ENCODE data around the gene DHRS11. TPM values are rescaled to one million over a fixed set of nuclear protein-coding genes. Genes with fewer than 3 reads are reported as not detected.
"Not testable (repeated sequence)": the region's sequence is repeated elsewhere in the genome, so short reads cannot be mapped to it uniquely, and the experiment has no call there.

The DHRS11 gene
- total RNA-seq, 3 donors from 2014 or later (not counting 1 experiment from before 2014, with no cell fraction given) = 2.7 to 6.0 (median 4.9) TPM

DNA sequence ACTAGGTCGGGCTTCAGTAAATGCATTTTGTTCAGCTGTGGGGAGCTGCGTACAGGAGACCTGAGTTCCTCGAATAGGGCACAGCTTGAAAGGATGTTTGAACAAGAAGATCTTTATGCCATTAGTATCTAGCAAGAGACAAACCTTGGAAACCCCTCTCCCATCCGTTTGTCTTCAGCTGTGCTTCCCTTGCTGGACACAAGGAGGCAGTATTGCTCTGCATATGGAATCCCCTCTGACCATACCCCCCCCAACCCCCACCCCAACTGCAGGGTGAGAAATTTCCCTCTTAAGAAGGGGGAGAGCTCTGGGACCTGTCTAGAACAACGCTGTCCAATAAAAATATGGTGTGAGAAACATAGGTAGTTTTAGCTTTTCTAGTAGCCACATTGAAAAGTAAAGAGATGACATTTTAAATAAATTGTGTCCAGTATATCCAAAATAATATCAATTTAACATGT, 11.3 kb downstream of the DHRS11 start:
- Mint-ChIP-seq H3K27ac (peak overlapping the region in 1 of 2 donors; percentile 93), H3K9me3 (no peaks in the 10 kb centered on the region), H3K27me3 (ENCODE audit: low read depth in 2 of 2) (no peaks in the 10 kb centered on the region), H3K4me3 (peak overlapping the region; percentile 92), H3K36me3 (no peaks in the 10 kb centered on the region), H3K4me1 (peaks cover 36 to 44% of the 10 kb centered on the region in 2 donors)
- TF ChIP-seq, protein P1, sequence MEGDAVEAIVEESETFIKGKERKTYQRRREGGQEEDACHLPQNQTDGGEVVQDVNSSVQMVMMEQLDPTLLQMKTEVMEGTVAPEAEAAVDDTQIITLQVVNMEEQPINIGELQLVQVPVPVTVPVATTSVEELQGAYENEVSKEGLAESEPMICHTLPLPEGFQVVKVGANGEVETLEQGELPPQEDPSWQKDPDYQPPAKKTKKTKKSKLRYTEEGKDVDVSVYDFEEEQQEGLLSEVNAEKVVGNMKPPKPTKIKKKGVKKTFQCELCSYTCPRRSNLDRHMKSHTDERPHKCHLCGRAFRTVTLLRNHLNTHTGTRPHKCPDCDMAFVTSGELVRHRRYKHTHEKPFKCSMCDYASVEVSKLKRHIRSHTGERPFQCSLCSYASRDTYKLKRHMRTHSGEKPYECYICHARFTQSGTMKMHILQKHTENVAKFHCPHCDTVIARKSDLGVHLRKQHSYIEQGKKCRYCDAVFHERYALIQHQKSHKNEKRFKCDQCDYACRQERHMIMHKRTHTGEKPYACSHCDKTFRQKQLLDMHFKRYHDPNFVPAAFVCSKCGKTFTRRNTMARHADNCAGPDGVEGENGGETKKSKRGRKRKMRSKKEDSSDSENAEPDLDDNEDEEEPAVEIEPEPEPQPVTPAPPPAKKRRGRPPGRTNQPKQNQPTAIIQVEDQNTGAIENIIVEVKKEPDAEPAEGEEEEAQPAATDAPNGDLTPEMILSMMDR (IDR thresholded peaks at IDR 0.05) = peak; percentile 91
- H3K9me3 ChIP-seq (ENCODE audit: control insufficient read depth, insufficient read depth, low read length) = no peaks in the 10 kb centered on the region
- peak; percentile 48 to 89 for DNase-seq
- H3K4me3 ChIP-seq (ENCODE audit: low read length) = peak overlapping the region; percentile 96
- H3K4me1 ChIP-seq (ENCODE audit: control insufficient read depth, insufficient read depth, low read length) = peaks cover 28% of the 10 kb centered on the region
- H3K27ac ChIP-seq (ENCODE audit: low read length) = no peak overlapping the region
- 3% methylated on average over 5 of the region's 5 CpGs for WGBS (ENCODE audit: insufficient coverage)
- no peaks in the 10 kb centered on the region for H3K27me3 ChIP-seq (ENCODE audit: control insufficient read depth, insufficient read depth, low read length)
- intact Hi-C loops (cut with micrococcal nuclease) = loop anchor here (2.0 to 10.0 kb wide), 4 partner anchors 58 to 770 kb away; partner anchors contain the start of gene GGNBP2
- ATAC-seq = peak; percentile 51 to 58 (median 54)
- no peaks in the 10 kb centered on the region for H3K36me3 ChIP-seq (ENCODE audit: control insufficient read depth, insufficient read depth, low read length)

DNA sequence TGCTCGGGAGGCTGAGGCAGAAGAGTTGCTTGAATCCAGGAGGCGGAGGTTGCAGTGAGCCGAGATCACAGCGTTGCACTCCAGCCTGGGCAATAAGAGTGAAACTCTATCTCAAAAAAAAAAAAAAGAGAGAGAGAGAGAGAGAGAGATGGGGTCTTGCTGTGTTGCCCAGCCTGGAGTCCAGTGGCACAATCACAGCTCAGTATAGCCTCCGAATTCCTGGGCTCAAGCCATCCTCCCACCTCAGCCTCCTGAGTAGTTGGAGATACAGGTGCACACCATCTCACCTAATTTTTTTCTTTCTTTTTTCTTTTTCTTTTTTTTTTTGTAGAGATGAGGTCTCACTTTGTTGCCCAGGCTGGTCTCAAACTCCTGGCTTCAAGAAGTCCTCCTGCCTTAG, 13.3 kb downstream of the DHRS11 start:
- H3K27ac ChIP-seq (ENCODE audit: low read length); H3K4me3 ChIP-seq (ENCODE audit: low read length); H3K9me3 Mint-ChIP-seq; H3K36me3 Mint-ChIP-seq; DNase-seq; H3K27me3 ChIP-seq (ENCODE audit: control insufficient read depth, insufficient read depth, low read length); H3K27me3 Mint-ChIP-seq (ENCODE audit: low read depth in 2 of 2); ATAC-seq; H3K9me3 ChIP-seq (ENCODE audit: control insufficient read depth, insufficient read depth, low read length); H3K4me3 Mint-ChIP-seq; H3K36me3 ChIP-seq (ENCODE audit: control insufficient read depth, insufficient read depth, low read length): not testable (repeated sequence)
- WGBS (ENCODE audit: insufficient coverage) = 100% methylated on average over 5 of the region's 5 CpGs
- H3K4me1 Mint-ChIP-seq = peaks cover 36 to 54% of the 10 kb centered on the region in 2 donors
- peaks cover 37% of the 10 kb centered on the region for H3K4me1 ChIP-seq (ENCODE audit: control insufficient read depth, insufficient read depth, low read length)
- intact Hi-C loops (cut with micrococcal nuclease) = loop anchor here (10.0 kb wide), 1 partner anchor 60 kb away; the partner anchor contains the start of gene GGNBP2
- H3K27ac Mint-ChIP-seq = peak overlapping the region in 1 of 2 donors; percentile 11

DNA sequence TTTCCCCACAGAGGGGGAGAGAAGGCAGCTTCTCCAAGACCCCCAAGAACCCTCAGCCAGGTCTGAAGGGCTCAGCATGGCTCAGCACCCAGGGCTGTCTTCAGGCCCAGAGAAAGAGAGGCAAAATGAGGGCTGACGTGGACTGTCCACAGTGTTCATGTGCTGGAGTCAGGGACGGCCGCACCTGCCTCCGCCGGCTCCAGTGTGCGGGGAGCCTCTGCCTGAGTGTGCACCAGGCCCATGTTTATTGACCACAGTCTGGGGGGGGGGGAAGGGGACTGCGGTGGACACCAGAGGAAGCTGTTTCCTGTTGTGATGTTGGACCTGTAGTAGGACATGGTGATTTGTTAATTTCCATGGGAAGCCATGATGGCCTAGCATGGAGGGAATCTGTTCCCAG, 16.6 kb downstream of the DHRS11 start:
- H3K27me3 Mint-ChIP-seq (ENCODE audit: low read depth in 2 of 2) = no peaks in the 10 kb centered on the region
- no peaks in the 10 kb centered on the region for H3K9me3 Mint-ChIP-seq
- H3K4me1 ChIP-seq (ENCODE audit: control insufficient read depth, insufficient read depth, low read length) = peaks cover 12% of the 10 kb centered on the region
- H3K9me3 ChIP-seq (ENCODE audit: control insufficient read depth, insufficient read depth, low read length) = no peaks in the 10 kb centered on the region
- H3K4me1 Mint-ChIP-seq = peaks cover 18 to 33% of the 10 kb centered on the region in 2 donors
- DNase-seq (no peak), ATAC-seq (peak in 1 of 3 donors; percentile 15)
- H3K4me3 ChIP-seq (ENCODE audit: low read length) = no peak overlapping the region
- H3K36me3 Mint-ChIP-seq = no peaks in the 10 kb centered on the region
- H3K27ac Mint-ChIP-seq = peak overlapping the region in 1 of 2 donors; percentile 29
- H3K27me3 ChIP-seq (ENCODE audit: control insufficient read depth, insufficient read depth, low read length) = no peaks in the 10 kb centered on the region
- TF ChIP-seq, protein P1 (IDR thresholded peaks at IDR 0.05) = no peak
- WGBS (ENCODE audit: insufficient coverage) = 81% methylated on average over 7 of the region's 7 CpGs
- H3K4me3 Mint-ChIP-seq = no peak overlapping the region
- intact Hi-C loops (cut with micrococcal nuclease) = loop anchor here (10.0 kb wide), 1 partner anchor 63 kb away; the partner anchor contains the start of gene GGNBP2
- no peaks in the 10 kb centered on the region for H3K36me3 ChIP-seq (ENCODE audit: control insufficient read depth, insufficient read depth, low read length)
- no peak overlapping the region for H3K27ac ChIP-seq (ENCODE audit: low read length)

DNA sequence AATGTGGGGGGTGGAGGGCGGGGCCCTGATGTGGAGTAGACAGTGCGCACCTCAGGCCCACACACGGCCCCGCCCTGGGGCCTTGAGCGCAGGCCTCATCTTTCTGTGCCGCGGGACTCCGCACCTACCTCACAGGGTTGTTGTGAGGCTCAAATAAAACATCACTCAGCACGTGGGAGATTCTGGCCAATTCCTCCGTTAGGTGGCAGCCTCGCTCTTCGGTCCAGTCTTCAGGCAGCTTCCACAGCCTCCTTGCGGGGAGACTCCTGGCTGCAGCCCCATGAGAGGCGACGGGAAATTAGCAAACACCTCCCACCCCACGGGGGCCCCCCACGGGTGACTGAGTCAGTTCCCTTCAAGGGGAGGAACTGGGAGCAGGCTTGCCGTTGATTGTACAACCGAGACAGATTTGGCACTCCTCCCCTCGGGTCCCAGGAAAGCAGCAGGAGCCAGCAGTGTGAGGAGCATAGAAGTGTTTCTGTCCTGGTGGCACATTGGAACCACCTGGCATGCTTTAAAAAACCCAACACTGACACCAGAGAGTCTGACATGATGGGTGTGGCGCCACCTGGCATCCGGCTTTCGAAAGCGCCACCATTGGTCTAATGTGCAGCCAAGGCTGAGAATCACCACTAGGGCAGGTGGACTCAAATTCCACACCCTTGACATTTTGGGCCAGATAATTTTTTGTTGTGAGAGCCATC, 17.3 kb downstream of the DHRS11 start:
- Mint-ChIP-seq H3K27ac (no peak overlapping the region), H3K36me3 (no peaks in the 10 kb centered on the region), H3K4me1 (peaks cover 16 to 31% of the 10 kb centered on the region in 2 donors), H3K4me3 (peak overlapping the region; percentile 21), H3K9me3 (no peaks in the 10 kb centered on the region), H3K27me3 (ENCODE audit: low read depth in 2 of 2) (no peaks in the 10 kb centered on the region)
- DNase-seq = peak in 1 of 2 donors; percentile 23
- Histone ChIP-seq H3K27me3 (ENCODE audit: control insufficient read depth, insufficient read depth, low read length) (no peaks in the 10 kb centered on the region), H3K36me3 (ENCODE audit: control insufficient read depth, insufficient read depth, low read length) (no peaks in the 10 kb centered on the region), H3K4me1 (ENCODE audit: control insufficient read depth, insufficient read depth, low read length) (peaks cover 9% of the 10 kb centered on the region), H3K27ac (ENCODE audit: low read length) (no peak overlapping the region), H3K4me3 (ENCODE audit: low read length) (no peak overlapping the region), H3K9me3 (ENCODE audit: control insufficient read depth, insufficient read depth, low read length) (no peaks in the 10 kb centered on the region)
- WGBS (ENCODE audit: insufficient coverage) = 65% methylated on average over 24 of the region's 24 CpGs
- ATAC-seq = peak; percentile 45 to 82 (median 79)
- TF ChIP-seq, protein P1 (IDR thresholded peaks at IDR 0.05) = no peak
- intact Hi-C loops (cut with micrococcal nuclease) = loop anchor here (10.0 kb wide), 1 partner anchor 64 kb away; the partner anchor contains the start of gene GGNBP2
